Measurements from ENCODE around the gene C4orf50. TPM values are rescaled to one million over a fixed set of nuclear protein-coding genes. Genes with fewer than 3 reads are reported as not detected.

C4orf50 gene
- total and polyA plus RNA-seq, 5 donors from 2014 or later: 0.05 to 3.5 (median 0.11) TPM; not detected in 2

DNA sequence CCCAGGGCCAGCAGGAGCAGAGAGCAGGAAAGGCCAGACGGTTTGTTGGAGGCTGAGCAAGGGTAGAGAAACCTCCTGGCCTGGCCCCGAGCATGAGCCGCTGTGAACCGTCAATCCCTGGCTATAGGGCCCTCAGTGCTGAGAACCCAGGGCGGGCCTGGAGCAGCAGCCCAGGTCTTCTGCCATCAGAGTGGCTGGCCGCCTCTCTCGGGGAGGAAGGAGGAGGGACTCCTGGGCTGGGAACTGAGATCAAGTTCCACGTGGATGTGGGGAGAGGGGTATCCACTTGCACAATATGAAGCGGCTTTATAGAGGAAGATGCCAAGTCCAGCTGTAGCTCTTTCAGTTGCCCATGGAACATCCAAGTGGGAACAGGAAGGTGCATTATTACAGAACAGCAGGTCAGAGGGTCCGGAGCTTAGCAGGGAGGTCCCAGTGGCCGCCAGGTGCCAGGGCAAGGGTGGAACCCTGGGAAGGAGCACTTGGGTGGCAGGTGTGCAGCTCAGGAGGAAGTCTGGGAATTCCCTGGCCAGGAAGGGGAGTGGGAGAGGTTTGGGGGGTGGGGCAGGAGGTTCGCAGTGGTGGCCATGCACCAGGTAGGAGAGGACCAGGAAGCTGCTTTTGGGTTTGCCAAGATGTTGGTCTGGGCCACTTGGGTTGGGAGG is 93.6 kb downstream of the C4orf50 start:
- Histone ChIP-seq H3K9me3 (ENCODE audit: control insufficient read depth in 2 of 2, low read length in 2 of 2) (no peaks in the 10 kb centered on the region), H3K27ac (ENCODE audit: insufficient read depth, low read length, poor library complexity, severe bottlenecking) (no peak overlapping the region), H3K36me3 (ENCODE audit: control insufficient read depth, insufficient read depth, low read length) (no peaks in the 10 kb centered on the region), H3K4me3 (ENCODE audit: low read depth, low read length) (no peak overlapping the region), H3K27me3 (ENCODE audit: control insufficient read depth, insufficient read depth, low read length) (no peaks in the 10 kb centered on the region), H3K4me1 (ENCODE audit: control insufficient read depth, insufficient read depth, low read length, poor library complexity, severe bottlenecking) (no peaks in the 10 kb centered on the region)
- ATAC-seq (ENCODE audit: low read depth in 2 of 2) (no peak), DNase-seq (no peak)
- Mint-ChIP-seq H3K9me3 (peaks cover 0 to 2% (median 0%) of the 10 kb centered on the region in 7 donors), H3K27ac (no peak overlapping the region), H3K27me3 (peaks cover 11% of the 10 kb centered on the region), H3K4me3 (no peak overlapping the region), H3K36me3 (no peaks in the 10 kb centered on the region), H3K4me1 (no peaks in the 10 kb centered on the region)

GRCh38 chr4:5923376-5923775 is 94.9 kb downstream of the C4orf50 start:
- H3K27ac Mint-ChIP-seq: peak overlapping the region in 1 of 3 donors; percentile 76
- H3K4me3 Mint-ChIP-seq: no peak overlapping the region
- no peak for ATAC-seq (ENCODE audit: low read depth in 2 of 2)
- no peaks in the 10 kb centered on the region for H3K4me1 Mint-ChIP-seq
- no peaks in the 10 kb centered on the region for H3K9me3 ChIP-seq (ENCODE audit: control insufficient read depth in 2 of 2, low read length in 2 of 2)
- no peak overlapping the region for H3K27ac ChIP-seq (ENCODE audit: insufficient read depth, low read length, poor library complexity, severe bottlenecking)
- H3K36me3 Mint-ChIP-seq: no peaks in the 10 kb centered on the region
- no peak overlapping the region for H3K4me3 ChIP-seq (ENCODE audit: low read depth, low read length)
- H3K9me3 Mint-ChIP-seq: peaks cover 0 to 2% (median 0%) of the 10 kb centered on the region in 7 donors
- H3K36me3 ChIP-seq (ENCODE audit: control insufficient read depth, insufficient read depth, low read length): no peaks in the 10 kb centered on the region
- no peaks in the 10 kb centered on the region for H3K27me3 ChIP-seq (ENCODE audit: control insufficient read depth, insufficient read depth, low read length)
- H3K27me3 Mint-ChIP-seq: peaks cover 11% of the 10 kb centered on the region
- no peak for DNase-seq
- H3K4me1 ChIP-seq (ENCODE audit: control insufficient read depth, insufficient read depth, low read length, poor library complexity, severe bottlenecking): no peaks in the 10 kb centered on the region

- H3K4me3 Mint-ChIP-seq: no peak overlapping the region
- H3K4me1 Mint-ChIP-seq: no peaks in the 10 kb centered on the region
Observed at GRCh38 chr4:5922556-5922955, 95.7 kb downstream of the C4orf50 start.

GRCh38 chr4:5921981-5922380 is 96.2 kb downstream of the C4orf50 start:
- no peaks in the 10 kb centered on the region for H3K4me1 Mint-ChIP-seq
- H3K27ac Mint-ChIP-seq: no peak overlapping the region
- Histone ChIP-seq H3K9me3 (ENCODE audit: control insufficient read depth in 2 of 2, low read length in 2 of 2) (no peaks in the 10 kb centered on the region), H3K4me3 (ENCODE audit: low read depth, low read length) (no peak overlapping the region), H3K27me3 (ENCODE audit: control insufficient read depth, insufficient read depth, low read length) (no peaks in the 10 kb centered on the region), H3K4me1 (ENCODE audit: control insufficient read depth, insufficient read depth, low read length, poor library complexity, severe bottlenecking) (no peaks in the 10 kb centered on the region), H3K27ac (ENCODE audit: insufficient read depth, low read length, poor library complexity, severe bottlenecking) (no peak overlapping the region), H3K36me3 (ENCODE audit: control insufficient read depth, insufficient read depth, low read length) (no peaks in the 10 kb centered on the region)
- peaks cover 0 to 2% (median 0%) of the 10 kb centered on the region in 7 donors for H3K9me3 Mint-ChIP-seq
- ATAC-seq (ENCODE audit: low read depth in 2 of 2) (no peak), DNase-seq (no peak)
- no peak overlapping the region for H3K4me3 Mint-ChIP-seq
- peaks cover 11% of the 10 kb centered on the region for H3K27me3 Mint-ChIP-seq
- H3K36me3 Mint-ChIP-seq: no peaks in the 10 kb centered on the region

More at GRCh38 chr4:5922556-5922955, 95.7 kb downstream of the C4orf50 start:
- no peak for ATAC-seq (ENCODE audit: low read depth in 2 of 2)
- H3K27ac Mint-ChIP-seq: no peak overlapping the region
- Histone ChIP-seq H3K9me3 (ENCODE audit: control insufficient read depth in 2 of 2, low read length in 2 of 2) (no peaks in the 10 kb centered on the region), H3K4me3 (ENCODE audit: low read depth, low read length) (no peak overlapping the region), H3K36me3 (ENCODE audit: control insufficient read depth, insufficient read depth, low read length) (no peaks in the 10 kb centered on the region), H3K27me3 (ENCODE audit: control insufficient read depth, insufficient read depth, low read length) (no peaks in the 10 kb centered on the region), H3K27ac (ENCODE audit: insufficient read depth, low read length, poor library complexity, severe bottlenecking) (no peak overlapping the region), H3K4me1 (ENCODE audit: control insufficient read depth, insufficient read depth, low read length, poor library complexity, severe bottlenecking) (no peaks in the 10 kb centered on the region)
- DNase-seq: no peak
- H3K27me3 Mint-ChIP-seq: peaks cover 11% of the 10 kb centered on the region
- peaks cover 0 to 2% (median 0%) of the 10 kb centered on the region in 7 donors for H3K9me3 Mint-ChIP-seq
- H3K36me3 Mint-ChIP-seq: no peaks in the 10 kb centered on the region

DNA sequence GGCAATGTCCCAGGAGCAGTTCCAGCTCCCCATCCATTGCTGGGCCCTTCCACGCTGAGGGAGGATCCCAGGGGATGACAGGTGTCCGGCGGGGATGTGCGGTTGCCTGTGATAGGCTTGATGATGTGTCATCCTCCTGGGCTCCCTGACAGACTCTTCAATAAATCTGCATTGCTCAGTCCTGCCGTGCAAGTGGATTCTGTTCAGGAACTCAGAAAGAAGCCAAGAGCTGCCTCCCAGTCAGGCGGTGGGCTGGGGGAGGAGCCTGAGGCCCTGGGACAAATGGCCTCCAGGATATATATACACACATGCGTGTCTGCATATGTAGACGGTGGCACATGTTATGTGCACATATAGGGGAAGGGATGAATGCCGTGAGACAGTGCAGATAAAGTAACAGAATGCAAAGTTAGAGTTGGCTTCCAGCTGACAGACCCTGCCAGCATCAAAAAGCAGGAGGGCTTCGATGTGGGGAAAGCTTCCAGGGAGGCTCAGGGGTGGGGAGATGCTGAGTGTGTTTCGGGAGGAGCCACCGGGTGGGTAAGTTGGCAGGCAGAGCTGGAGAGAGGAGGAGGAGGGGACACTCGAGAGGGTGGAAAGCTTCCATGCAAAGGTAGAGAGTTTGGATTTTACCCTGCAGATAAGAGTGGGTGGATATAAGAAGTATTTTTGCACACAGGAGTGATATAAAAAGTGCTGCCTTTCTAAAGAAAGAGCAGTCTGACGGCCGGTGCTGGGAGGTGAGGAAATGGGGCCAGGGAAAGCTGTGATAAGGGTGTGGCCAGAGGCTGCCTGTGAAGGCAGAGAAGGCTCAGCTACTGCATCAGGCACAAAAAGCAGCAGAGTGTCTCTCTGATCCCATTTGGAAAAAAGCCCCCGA is 96.9 kb downstream of the C4orf50 start:
- Mint-ChIP-seq H3K4me3 (no peak overlapping the region), H3K27ac (no peak overlapping the region), H3K9me3 (peaks cover 0 to 2% (median 0%) of the 10 kb centered on the region in 7 donors), H3K4me1 (no peaks in the 10 kb centered on the region), H3K36me3 (no peaks in the 10 kb centered on the region), H3K27me3 (peaks cover 11% of the 10 kb centered on the region)
- DNase-seq: no peak
- no peak overlapping the region for H3K27ac ChIP-seq (ENCODE audit: insufficient read depth, low read length, poor library complexity, severe bottlenecking)
- H3K36me3 ChIP-seq (ENCODE audit: control insufficient read depth, insufficient read depth, low read length): no peaks in the 10 kb centered on the region
- H3K4me1 ChIP-seq (ENCODE audit: control insufficient read depth, insufficient read depth, low read length, poor library complexity, severe bottlenecking): no peaks in the 10 kb centered on the region
- ATAC-seq (ENCODE audit: low read depth in 2 of 2): no peak
- no peaks in the 10 kb centered on the region for H3K9me3 ChIP-seq (ENCODE audit: control insufficient read depth in 2 of 2, low read length in 2 of 2)
- no peak overlapping the region for H3K4me3 ChIP-seq (ENCODE audit: low read depth, low read length)
- H3K27me3 ChIP-seq (ENCODE audit: control insufficient read depth, insufficient read depth, low read length): no peaks in the 10 kb centered on the region

- H3K27ac ChIP-seq (ENCODE audit: insufficient read depth, low read length, poor library complexity, severe bottlenecking): no peak overlapping the region
- H3K27me3 Mint-ChIP-seq: peaks cover 16% of the 10 kb centered on the region
Observed at GRCh38 chr4:5919571-5919970, 98.7 kb downstream of the C4orf50 start.

GRCh38 chr4:5919044-5919443 is 99.2 kb downstream of the C4orf50 start:
- ATAC-seq (ENCODE audit: low read depth in 2 of 2) (no peak), DNase-seq (no peak)
- no peaks in the 10 kb centered on the region for H3K36me3 ChIP-seq (ENCODE audit: control insufficient read depth, insufficient read depth, low read length)
- Mint-ChIP-seq H3K4me3 (no peak overlapping the region), H3K27ac (no peak overlapping the region), H3K36me3 (no peaks in the 10 kb centered on the region), H3K4me1 (no peaks in the 10 kb centered on the region), H3K27me3 (peaks cover 16% of the 10 kb centered on the region), H3K9me3 (peaks cover 0 to 2% (median 0%) of the 10 kb centered on the region in 7 donors)
- no peaks in the 10 kb centered on the region for H3K4me1 ChIP-seq (ENCODE audit: control insufficient read depth, insufficient read depth, low read length, poor library complexity, severe bottlenecking)
- no peak overlapping the region for H3K27ac ChIP-seq (ENCODE audit: insufficient read depth, low read length, poor library complexity, severe bottlenecking)
- H3K27me3 ChIP-seq (ENCODE audit: control insufficient read depth, insufficient read depth, low read length): no peaks in the 10 kb centered on the region
- H3K4me3 ChIP-seq (ENCODE audit: low read depth, low read length): no peak overlapping the region
- no peaks in the 10 kb centered on the region for H3K9me3 ChIP-seq (ENCODE audit: control insufficient read depth in 2 of 2, low read length in 2 of 2)

More at GRCh38 chr4:5919571-5919970, 98.7 kb downstream of the C4orf50 start:
- ATAC-seq (ENCODE audit: low read depth in 2 of 2) (no peak), DNase-seq (no peak)
- H3K4me3 ChIP-seq (ENCODE audit: low read depth, low read length): no peak overlapping the region
- no peaks in the 10 kb centered on the region for H3K4me1 ChIP-seq (ENCODE audit: control insufficient read depth, insufficient read depth, low read length, poor library complexity, severe bottlenecking)
- Mint-ChIP-seq H3K4me3 (no peak overlapping the region), H3K4me1 (no peaks in the 10 kb centered on the region), H3K27ac (no peak overlapping the region), H3K9me3 (peaks cover 0 to 2% (median 0%) of the 10 kb centered on the region in 7 donors), H3K36me3 (no peaks in the 10 kb centered on the region)
- H3K27me3 ChIP-seq (ENCODE audit: control insufficient read depth, insufficient read depth, low read length): no peaks in the 10 kb centered on the region
- H3K9me3 ChIP-seq (ENCODE audit: control insufficient read depth in 2 of 2, low read length in 2 of 2): no peaks in the 10 kb centered on the region
- no peaks in the 10 kb centered on the region for H3K36me3 ChIP-seq (ENCODE audit: control insufficient read depth, insufficient read depth, low read length)
